Esophagus (tissue), 2 donors: ENCODE measurements around the gene PLEKHS1. TPM values are rescaled to one million over a fixed set of nuclear protein-coding genes. Genes with fewer than 3 reads are reported as not detected.

Source experiments
- H3K27ac ChIP-seq, 2 donors: one replicate each; pipeline ENCODE4 v1.5.1; 2013; ENCODE audit warnings: low read depth in 2 of 2, mild to moderate bottlenecking in 2 of 2, inconsistent platforms in 1 of 2, low read length in 1 of 2, moderate library complexity in 1 of 2
- H3K27me3 ChIP-seq, 2 donors: one replicate each; pipeline ENCODE4 v1.6.1; 2013; ENCODE audit warnings: low read length in 2 of 2, control low read depth in 1 of 2, mild to moderate bottlenecking in 1 of 2; ENCODE audit not compliant: insufficient read depth in 2 of 2, control insufficient read depth in 1 of 2
- H3K36me3 ChIP-seq, 2 donors: one replicate each; pipeline ENCODE4 v1.6.1; 2013; ENCODE audit warnings: low read length in 1 of 2; ENCODE audit not compliant: control insufficient read depth in 2 of 2, insufficient read depth in 2 of 2
- H3K4me1 ChIP-seq, 2 donors: one replicate each; pipeline ENCODE4 v1.6.1; 2013; ENCODE audit warnings: low read length in 1 of 2; ENCODE audit not compliant: control insufficient read depth in 2 of 2, insufficient read depth in 2 of 2
- H3K4me3 ChIP-seq, 2 donors: one replicate each; pipeline ENCODE4 v1.5.1; 2013; ENCODE audit warnings: low read length in 2 of 2, mild to moderate bottlenecking in 2 of 2, low read depth in 1 of 2, moderate library complexity in 1 of 2
- H3K9me3 ChIP-seq, 2 donors: one replicate each; pipeline ENCODE4 v1.6.1; 2013; ENCODE audit warnings: mild to moderate bottlenecking in 2 of 2, low read depth in 1 of 2, low read length in 1 of 2, moderate library complexity in 1 of 2; ENCODE audit not compliant: control insufficient read depth in 2 of 2, insufficient read depth in 1 of 2
- WGBS, 2 donors: extraction: QIAGEN DNeasy Blood & Tissue Kit; methylation state at CpG; one replicate each; pipeline ENCODE4 v1.1.7; 2013; 5-methylcytosine and 5-hydroxymethylcytosine counted together
- polyA plus RNA-seq, 2 donors: library from polyadenylated mRNA; stranded (reverse); fragments of 200-250 nt; gene quantifications; one replicate each; pipeline ENCODE4 v1.2.3, GENCODE V29; 2013
- donor health status: healthy with polysubstance abuse.
- donor health status: Bipolar disorder and iron deficiency.

PLEKHS1 gene
- under 1 TPM; 0.05 to 0.08 TPM for polyA plus RNA-seq

DNA sequence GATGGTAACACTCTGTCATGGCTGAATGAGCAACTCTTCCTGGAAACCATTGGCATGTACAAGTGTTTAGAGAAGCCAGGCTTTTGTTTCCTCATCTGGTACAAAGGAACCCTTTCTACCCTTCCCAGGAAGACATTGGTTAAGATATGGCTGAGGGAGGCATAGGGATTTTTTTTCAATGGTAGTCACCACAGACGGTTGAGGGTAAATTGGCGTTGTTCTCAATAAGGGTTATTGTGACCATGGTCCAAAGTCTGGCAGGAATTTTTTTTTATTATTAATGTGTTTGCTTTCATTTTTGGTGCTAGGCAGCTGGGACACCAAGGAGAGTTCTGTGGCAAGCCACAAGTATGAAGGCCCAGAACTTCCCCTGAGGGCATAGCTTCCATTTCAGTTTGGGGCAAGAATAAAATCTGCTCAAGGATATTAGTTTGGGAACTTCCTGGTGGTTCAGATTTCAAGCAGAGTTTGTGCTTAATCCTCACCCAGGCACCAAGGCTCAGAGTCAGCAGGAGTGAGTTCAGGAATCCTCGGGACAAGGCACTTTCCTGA is at the start of gene PLEKHS1:
Gene PLEKHS1, plus strand, starts transcription at position 502 of the 552 bp plus-strand sequence. CDS start 3,596 bp downstream, outside the sequence.
- Histone ChIP-seq H3K4me3 (no peak within 1 kb of the TSS), H3K27ac (no peak within 1 kb of the TSS), H3K9me3 (no peaks in the 10 kb centered on the region), H3K27me3 (no peaks in the 10 kb centered on the region), H3K4me1 (no peaks in the 10 kb centered on the region), H3K36me3 (no peaks in the 10 kb centered on the region)
- WGBS, 2 donors: 82 to 93% methylated on average over 3 of the region's 3 CpGs

DNA sequence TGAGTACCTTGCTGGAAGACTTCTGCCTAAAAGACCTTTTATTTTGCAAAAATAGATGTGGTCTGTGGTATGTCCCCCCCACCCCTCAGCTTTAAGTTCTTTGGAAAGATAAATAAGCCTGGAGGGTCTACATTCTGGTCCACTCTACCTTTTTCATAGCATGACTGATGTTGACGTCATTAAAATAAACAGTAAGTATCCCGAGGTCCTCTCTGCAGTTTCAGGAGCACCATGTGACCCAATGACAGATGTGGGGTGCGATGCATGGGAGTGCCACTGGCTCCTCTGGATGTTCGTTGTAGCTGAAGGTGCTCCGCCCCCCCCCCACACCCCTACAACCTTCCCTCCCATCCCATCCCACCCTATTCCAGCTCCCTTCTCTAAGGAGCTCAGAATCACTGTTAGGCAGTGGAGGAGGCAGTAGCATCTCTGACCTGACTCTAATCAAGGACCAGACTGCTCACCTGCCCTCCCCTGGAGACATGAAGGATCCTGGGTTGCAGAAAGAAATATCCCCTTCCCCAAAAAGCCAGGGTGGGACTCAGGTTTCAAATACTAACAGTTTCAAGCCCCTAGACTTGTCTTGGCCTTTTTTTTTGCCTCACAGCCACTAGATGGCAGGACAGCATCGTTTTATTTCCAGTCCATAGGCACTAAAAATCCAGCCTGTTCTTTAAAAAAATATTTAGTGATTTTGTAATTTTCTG is 46.7 kb upstream of the PLEKHS1 start:
- Histone ChIP-seq H3K9me3 (no peaks in the 10 kb centered on the region), H3K27me3 (no peaks in the 10 kb centered on the region), H3K36me3 (no peaks in the 10 kb centered on the region), H3K4me1 (peaks cover 0 to 3% of the 10 kb centered on the region in 2 donors), H3K4me3 (no peak overlapping the region), H3K27ac (no peak overlapping the region)
- 45 to 52% methylated on average over 6 of the region's 6 CpGs for WGBS, 2 donors

DNA sequence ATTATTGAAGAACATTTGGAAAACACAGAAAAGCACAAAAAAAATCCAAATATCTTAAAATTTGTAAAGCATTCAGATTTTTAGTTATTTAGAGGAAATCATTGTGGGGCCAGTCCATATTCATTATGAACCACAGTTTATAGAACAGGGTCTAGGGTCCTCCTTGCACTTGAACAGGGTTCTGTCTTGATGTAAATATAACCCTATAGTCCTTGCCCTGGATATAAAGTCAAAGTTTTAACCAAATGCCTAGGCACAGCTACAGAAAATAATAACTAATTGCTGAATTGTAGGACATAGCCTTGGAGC is 46.2 kb upstream of the PLEKHS1 start:
- peaks cover 0 to 3% of the 10 kb centered on the region in 2 donors for H3K4me1 ChIP-seq
- H3K36me3 ChIP-seq: no peaks in the 10 kb centered on the region

DNA sequence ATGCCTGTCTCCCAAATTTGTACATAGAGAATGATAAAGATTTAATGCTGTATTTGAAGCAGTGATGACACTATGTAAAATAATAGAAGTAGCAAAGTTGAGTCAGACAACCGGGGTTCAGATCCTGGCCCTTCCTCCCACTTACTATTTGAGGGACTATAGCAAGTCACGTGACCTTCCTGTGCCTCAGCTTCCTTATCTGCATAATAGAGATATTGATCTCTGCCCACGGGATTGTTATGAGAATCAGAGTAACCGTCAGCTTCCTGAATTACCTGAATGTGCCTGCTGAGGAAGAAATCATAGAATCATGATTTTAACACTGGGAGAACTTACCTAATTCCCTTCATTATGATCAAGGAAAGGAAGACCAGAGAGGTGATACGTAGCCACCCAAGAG is 44.9 kb upstream of the PLEKHS1 start:
- 65 to 76% methylated on average over 5 of the region's 5 CpGs for WGBS, 2 donors
- Histone ChIP-seq H3K36me3 (no peaks in the 10 kb centered on the region), H3K4me1 (peaks cover 0 to 3% of the 10 kb centered on the region in 2 donors), H3K27ac (no peak overlapping the region), H3K4me3 (no peak overlapping the region), H3K27me3 (no peaks in the 10 kb centered on the region), H3K9me3 (no peaks in the 10 kb centered on the region)

More for the DNA sequence above, 46.2 kb upstream of the PLEKHS1 start:
- no peak overlapping the region for H3K27ac ChIP-seq
- no peaks in the 10 kb centered on the region for H3K9me3 ChIP-seq
- H3K4me3 ChIP-seq: no peak overlapping the region
- H3K27me3 ChIP-seq: no peaks in the 10 kb centered on the region

DNA sequence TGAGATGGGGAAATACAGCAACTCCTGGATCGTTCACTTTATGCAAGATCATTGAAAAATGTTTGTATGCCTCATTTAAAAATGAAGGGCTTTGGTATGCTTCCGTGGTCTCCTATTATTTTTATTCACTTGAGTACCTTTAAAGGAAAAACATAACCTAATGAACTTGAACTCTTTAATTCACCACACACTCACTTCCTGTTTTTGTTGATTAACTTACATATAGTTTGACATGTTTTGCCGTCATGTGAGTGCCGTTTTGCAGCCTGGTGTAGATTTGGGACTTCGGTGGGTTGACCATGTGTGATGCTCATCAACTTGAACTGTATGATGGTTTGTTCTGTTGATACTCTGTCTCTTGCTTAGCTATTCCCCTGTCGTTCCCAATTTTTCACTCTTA is 42.8 kb upstream of the PLEKHS1 start:
- H3K9me3 ChIP-seq: no peaks in the 10 kb centered on the region
- no peaks in the 10 kb centered on the region for H3K27me3 ChIP-seq
- H3K36me3 ChIP-seq: no peaks in the 10 kb centered on the region
- 89 to 93% methylated on average over 6 of the region's 6 CpGs for WGBS, 2 donors
- no peak overlapping the region for H3K27ac ChIP-seq
- no peak overlapping the region for H3K4me3 ChIP-seq
- peaks cover 0 to 3% of the 10 kb centered on the region in 2 donors for H3K4me1 ChIP-seq

DNA sequence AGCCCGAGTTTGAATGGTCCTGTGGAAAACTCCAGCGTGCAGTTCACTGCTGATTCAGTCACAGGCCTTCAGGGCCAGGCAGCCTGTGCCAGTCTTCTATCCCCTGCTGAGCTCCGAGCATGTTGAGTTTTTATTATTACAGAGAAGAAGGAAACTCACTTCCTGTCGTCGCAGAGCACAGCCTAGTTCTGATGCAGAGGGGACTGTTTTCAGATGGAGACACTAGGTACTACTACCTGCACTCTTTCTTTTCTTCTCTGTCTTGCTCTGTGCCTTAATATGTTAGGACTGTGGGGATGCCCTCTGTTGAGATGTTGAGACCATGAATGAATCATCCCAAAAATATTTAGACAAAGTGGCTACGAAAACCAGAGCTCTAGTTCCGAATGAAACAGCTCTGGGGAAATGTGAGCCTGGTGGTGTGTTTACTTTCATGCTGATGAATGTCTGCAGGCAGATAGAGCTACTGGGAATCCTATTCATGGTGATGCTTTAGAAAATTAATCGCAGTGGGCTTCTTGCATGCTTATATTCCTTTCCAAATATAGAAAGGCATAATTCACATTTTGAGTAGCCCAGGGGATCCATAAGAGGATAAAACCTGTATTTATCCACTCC is 42.2 kb upstream of the PLEKHS1 start:
- Histone ChIP-seq H3K4me3 (no peak overlapping the region), H3K9me3 (no peaks in the 10 kb centered on the region), H3K27me3 (no peaks in the 10 kb centered on the region), H3K36me3 (no peaks in the 10 kb centered on the region), H3K27ac (no peak overlapping the region), H3K4me1 (peaks cover 0 to 3% of the 10 kb centered on the region in 2 donors)
- 51 to 61% methylated on average over 8 of the region's 8 CpGs for whole genome bisulfite sequencing, 2 donors

DNA sequence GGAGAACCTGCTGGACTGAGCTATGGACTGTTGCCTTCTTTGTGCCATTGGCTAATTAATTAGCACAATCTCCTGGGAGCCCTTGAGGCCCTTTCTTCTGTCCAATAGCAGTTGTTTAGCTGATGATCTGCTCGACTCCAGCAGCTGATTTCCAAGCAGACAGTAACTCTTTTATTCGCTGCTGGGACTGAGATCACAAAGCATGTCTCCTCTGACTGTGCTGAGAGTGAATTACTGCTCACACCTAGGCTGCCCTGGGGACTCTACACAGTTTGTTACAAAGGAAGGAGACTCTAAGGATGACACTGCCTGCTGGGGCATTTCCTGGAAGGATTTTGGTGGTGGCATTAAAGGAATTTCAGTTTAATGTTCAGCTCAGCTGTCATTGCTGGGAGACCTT is 40.3 kb upstream of the PLEKHS1 start:
- no peaks in the 10 kb centered on the region for H3K36me3 ChIP-seq
- H3K27ac ChIP-seq: no peak overlapping the region
- no peaks in the 10 kb centered on the region for H3K9me3 ChIP-seq
- no peaks in the 10 kb centered on the region for H3K27me3 ChIP-seq
- H3K4me3 ChIP-seq: no peak overlapping the region
- H3K4me1 ChIP-seq: no peaks in the 10 kb centered on the region
- 45 to 49% methylated on average over 2 of the region's 2 CpGs for WGBS, 2 donors

DNA sequence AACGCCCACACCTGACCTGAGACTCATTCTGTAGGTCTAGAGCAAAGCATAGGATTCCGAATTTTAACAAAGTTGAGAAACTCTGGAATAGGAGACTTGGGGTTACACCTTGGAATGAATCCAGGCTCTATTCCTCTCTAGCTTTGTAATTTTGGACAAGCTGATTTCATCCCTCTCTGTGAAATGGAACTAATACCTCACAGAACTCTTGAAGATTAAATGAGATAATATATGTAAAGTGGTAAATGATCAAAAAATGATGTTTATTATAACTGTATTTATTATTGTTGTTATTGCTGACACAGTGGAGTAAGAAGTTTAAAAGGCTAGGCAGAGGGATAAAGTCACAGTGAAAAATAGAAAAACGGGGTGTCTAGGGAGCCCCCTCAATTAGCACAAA is 39.5 kb upstream of the PLEKHS1 start:
- no peaks in the 10 kb centered on the region for H3K27me3 ChIP-seq
- no peak overlapping the region for H3K4me3 ChIP-seq
- WGBS, 2 donors: 85 to 89% methylated on average over 3 of the region's 3 CpGs
- H3K9me3 ChIP-seq: no peaks in the 10 kb centered on the region
- H3K4me1 ChIP-seq: no peaks in the 10 kb centered on the region
- H3K27ac ChIP-seq: no peak overlapping the region
- H3K36me3 ChIP-seq: no peaks in the 10 kb centered on the region

DNA sequence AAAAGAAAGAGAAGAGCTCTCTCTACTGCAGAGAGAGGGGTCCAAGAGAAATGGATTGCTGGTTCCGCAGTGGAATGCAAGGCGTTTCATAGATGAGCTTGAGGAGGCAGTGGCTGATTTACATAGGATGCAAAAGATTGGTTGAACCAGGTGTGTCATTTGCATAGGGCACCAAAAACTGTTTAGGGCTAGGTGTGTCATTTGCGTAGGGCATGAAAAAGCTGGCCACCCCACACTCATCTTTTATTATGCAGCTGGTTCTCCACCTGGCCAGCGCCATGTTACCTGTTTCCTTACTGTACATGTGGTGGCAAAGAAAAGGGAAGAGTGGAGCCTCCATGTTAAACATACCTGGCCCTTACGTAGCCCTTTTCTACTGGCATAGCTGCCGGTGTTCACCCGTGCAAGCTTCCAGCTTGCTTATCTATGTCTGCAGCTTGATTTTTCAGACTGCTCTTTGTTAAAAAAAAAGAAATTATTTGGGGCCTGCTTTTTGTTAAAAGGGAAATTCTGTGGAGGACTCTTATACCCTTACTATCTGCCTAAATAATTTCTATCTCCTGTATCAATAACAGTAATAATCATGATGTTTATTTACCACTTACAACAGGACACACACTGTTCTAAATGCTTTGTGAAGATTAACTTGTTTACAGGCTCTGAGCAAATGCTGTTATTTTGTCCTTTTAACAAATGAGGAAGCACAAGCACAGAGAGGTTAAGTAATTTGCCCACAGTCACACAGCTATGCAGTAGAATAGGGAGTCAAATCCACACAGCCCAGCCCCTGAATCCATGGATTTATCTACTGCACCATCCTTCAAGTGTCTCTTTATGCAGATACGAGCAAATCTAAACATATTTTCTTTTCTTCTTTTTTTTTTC is 38.5 kb upstream of the PLEKHS1 start:
- 71 to 87% methylated on average over 8 of the region's 8 CpGs for WGBS, 2 donors
- H3K36me3 ChIP-seq: no peaks in the 10 kb centered on the region
- no peak overlapping the region for H3K4me3 ChIP-seq
- H3K4me1 ChIP-seq: no peaks in the 10 kb centered on the region
- H3K27me3 ChIP-seq: no peaks in the 10 kb centered on the region
- H3K9me3 ChIP-seq: no peaks in the 10 kb centered on the region
- no peak overlapping the region for H3K27ac ChIP-seq
